ENCODE data around the gene EPHB6. TPM values are rescaled to one million over a fixed set of nuclear protein-coding genes. Genes with fewer than 3 reads are reported as not detected.

Gene EPHB6
- polyA plus RNA-seq, 1 of the 3 experiments (the other 2 are of a cell fraction), result 1.8 TPM

- TF ChIP-seq CTCF (IDR thresholded peaks at IDR 0.05) (no peak), RAD21 (IDR thresholded peaks at IDR 0.05; ENCODE audit: low read length) (no peak), FOXM1 (IDR thresholded peaks at IDR 0.05; ENCODE audit: low read depth) (no peak), USF2 (IDR thresholded peaks at IDR 0.05; ENCODE audit: borderline replicate concordance, low read depth, low read length) (no peak), SIN3A (IDR thresholded peaks at IDR 0.05; ENCODE audit: borderline replicate concordance, low read depth, low read length) (no peak), NFIC (IDR thresholded peaks at IDR 0.05; ENCODE audit: borderline replicate concordance) (no peak), NRF1 (IDR thresholded peaks at IDR 0.05; ENCODE audit: low read depth, low read length) (no peak), FOSL2 (IDR thresholded peaks at IDR 0.05; ENCODE audit: borderline replicate concordance, low read depth) (no peak), CHD2 (IDR thresholded peaks at IDR 0.05; ENCODE audit: low read length, partially characterized antibody) (no peak)
- TF ChIP-seq, protein P1, sequence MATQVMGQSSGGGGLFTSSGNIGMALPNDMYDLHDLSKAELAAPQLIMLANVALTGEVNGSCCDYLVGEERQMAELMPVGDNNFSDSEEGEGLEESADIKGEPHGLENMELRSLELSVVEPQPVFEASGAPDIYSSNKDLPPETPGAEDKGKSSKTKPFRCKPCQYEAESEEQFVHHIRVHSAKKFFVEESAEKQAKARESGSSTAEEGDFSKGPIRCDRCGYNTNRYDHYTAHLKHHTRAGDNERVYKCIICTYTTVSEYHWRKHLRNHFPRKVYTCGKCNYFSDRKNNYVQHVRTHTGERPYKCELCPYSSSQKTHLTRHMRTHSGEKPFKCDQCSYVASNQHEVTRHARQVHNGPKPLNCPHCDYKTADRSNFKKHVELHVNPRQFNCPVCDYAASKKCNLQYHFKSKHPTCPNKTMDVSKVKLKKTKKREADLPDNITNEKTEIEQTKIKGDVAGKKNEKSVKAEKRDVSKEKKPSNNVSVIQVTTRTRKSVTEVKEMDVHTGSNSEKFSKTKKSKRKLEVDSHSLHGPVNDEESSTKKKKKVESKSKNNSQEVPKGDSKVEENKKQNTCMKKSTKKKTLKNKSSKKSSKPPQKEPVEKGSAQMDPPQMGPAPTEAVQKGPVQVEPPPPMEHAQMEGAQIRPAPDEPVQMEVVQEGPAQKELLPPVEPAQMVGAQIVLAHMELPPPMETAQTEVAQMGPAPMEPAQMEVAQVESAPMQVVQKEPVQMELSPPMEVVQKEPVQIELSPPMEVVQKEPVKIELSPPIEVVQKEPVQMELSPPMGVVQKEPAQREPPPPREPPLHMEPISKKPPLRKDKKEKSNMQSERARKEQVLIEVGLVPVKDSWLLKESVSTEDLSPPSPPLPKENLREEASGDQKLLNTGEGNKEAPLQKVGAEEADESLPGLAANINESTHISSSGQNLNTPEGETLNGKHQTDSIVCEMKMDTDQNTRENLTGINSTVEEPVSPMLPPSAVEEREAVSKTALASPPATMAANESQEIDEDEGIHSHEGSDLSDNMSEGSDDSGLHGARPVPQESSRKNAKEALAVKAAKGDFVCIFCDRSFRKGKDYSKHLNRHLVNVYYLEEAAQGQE (IDR thresholded peaks at IDR 0.05; ENCODE audit: low read depth, low read length), result no peak
These were observed 21.5 kb downstream of the EPHB6 start (continued) for GRCh38 chr7:142876236-142876960.

DNA sequence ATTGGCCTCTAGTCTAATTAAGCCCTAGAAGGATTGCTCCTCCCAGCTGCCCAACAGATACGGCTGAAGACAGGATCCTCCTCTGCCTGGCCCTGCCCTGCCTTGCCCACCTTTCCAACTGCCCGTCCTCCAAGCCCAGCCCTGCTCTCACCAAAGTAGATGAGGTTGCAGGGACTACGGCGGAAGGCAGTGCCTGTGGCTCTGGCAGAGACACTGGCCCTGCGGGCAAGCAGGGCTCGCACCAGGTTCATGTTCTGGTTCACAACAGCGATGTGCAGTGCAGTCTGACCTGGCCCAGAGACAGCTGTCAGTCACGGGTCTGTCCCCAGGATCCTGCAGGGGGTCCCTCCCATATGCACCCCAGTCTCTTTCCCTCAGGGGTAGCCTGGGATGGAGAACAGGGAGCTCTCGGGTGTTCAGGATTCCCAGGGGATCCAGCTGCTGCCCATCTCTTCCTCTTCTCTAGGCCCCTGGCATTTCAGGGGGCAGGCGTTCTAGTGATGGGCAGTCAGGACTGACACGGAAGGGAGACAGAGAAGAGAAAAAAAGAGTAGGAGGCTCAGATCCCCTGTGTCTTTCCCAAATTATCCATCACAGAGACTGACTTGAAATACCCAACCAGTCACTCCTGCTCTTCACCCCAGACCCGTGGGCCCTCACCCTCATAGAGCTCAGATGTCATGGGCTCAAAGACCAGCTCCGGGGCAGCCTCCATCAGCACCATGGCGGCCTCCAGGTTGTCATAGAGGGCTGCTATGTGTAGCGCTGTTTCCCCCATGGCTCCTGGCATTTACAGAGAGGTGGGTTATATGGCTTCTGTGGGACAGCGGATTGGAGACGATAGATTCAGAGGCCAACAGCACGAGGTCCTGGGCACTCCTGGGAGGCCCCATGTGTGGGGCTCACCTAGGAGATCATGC lies 22.4 kb downstream of the EPHB6 start:
- Histone ChIP-seq H3K79me2 (ENCODE audit: insufficient read depth) (no peaks in the 10 kb centered on the region), H3F3A (replicated peaks; ENCODE audit: insufficient read depth) (no peaks in the 10 kb centered on the region), H2AFZ (ENCODE audit: low read depth) (no peak overlapping the region), H3K36me3 (replicated peaks in 1 of 2; ENCODE audit: control insufficient read depth in 1 of 2, insufficient read depth in 2 of 2, low read length in 1 of 2) (no peaks in the 10 kb centered on the region), H3K9ac (no peak overlapping the region), H3K9me3 (no peaks in the 10 kb centered on the region), H4K20me1 (ENCODE audit: insufficient read depth) (no peaks in the 10 kb centered on the region), H3K4me3 (ENCODE audit: low read depth in 2 of 2, low read length in 1 of 2) (no peak overlapping the region), H3K27me3 (ENCODE audit: insufficient read depth) (peaks cover 64% of the 10 kb centered on the region; the same call in 1 of the 2 replicates), H3K4me2 (no peak overlapping the region), H3K27ac (ENCODE audit: low read depth in 2 of 2, low read length in 1 of 2) (no peak overlapping the region), H3K9me2 (no peaks in the 10 kb centered on the region), H3K4me1 (ENCODE audit: control insufficient read depth in 1 of 2, insufficient read depth in 2 of 2, low read depth in 1 of 2, low read length in 1 of 2) (no peaks in the 10 kb centered on the region)
- ChIA-PET POLR2A (no interaction called here), CTCF (interaction anchor here (0.9 to 10.7 kb wide), 3 partner anchors 9 to 338 kb away, joined by 3 to 120 read pairs (median 3); no protein-coding TSS in a partner anchor)
- DNase-seq, result no peak
- no peak for TF ChIP-seq MEF2A (IDR thresholded peaks at IDR 0.05; ENCODE audit: borderline replicate concordance, low read depth)
- no peak for TF ChIP-seq TCF12 (IDR thresholded peaks at IDR 0.05)
- TF ChIP-seq MXI1 (IDR thresholded peaks at IDR 0.05; ENCODE audit: low read depth, low read length), result no peak
- TF ChIP-seq PBX3 (IDR thresholded peaks at IDR 0.05), result no peak
- TF ChIP-seq FOXM1 (IDR thresholded peaks at IDR 0.05; ENCODE audit: low read depth), result no peak
- TF ChIP-seq CTCF (IDR thresholded peaks at IDR 0.05), result no peak
- TF ChIP-seq RXRA (IDR thresholded peaks at IDR 0.05; ENCODE audit: borderline replicate concordance, low read depth), result no peak
- no peak for TF ChIP-seq FOXJ3 (CRISPR knock-in tag; IDR thresholded peaks at IDR 0.05)
- no peak for TF ChIP-seq RCOR1 (IDR thresholded peaks at IDR 0.05; ENCODE audit: low read length)
- no peak for TF ChIP-seq JUND (IDR thresholded peaks at IDR 0.05)
- WGBS (ENCODE audit: low lambda C conversion rate), result 26% methylated on average over 12 of the region's 18 CpGs
